Activated CD4-positive, alpha-beta T cell treated with anti-CD3 and anti-CD28 coated beads for 24 hours (primary cell): ENCODE data around the gene PPP2R3C.
"Not testable (repeated sequence)": the region's sequence is repeated elsewhere in the genome, so short reads cannot be mapped to it uniquely, and the experiment has no call there.

Experiments used
- DNase-seq, 2 donors: peaks; one replicate each; pipeline ENCODE4 v3.0.0-alpha.2; 2020; ENCODE audit warnings: low read depth in 2 of 2

PPP2R3C gene

GRCh38 chr14:35124127-35124526 is 2.3 kb upstream of the PPP2R3C start:
- no peak for DNase-seq

GRCh38 chr14:35123388-35123703 is 1.6 kb upstream of the PPP2R3C start:
- no peak for DNase-seq

DNA sequence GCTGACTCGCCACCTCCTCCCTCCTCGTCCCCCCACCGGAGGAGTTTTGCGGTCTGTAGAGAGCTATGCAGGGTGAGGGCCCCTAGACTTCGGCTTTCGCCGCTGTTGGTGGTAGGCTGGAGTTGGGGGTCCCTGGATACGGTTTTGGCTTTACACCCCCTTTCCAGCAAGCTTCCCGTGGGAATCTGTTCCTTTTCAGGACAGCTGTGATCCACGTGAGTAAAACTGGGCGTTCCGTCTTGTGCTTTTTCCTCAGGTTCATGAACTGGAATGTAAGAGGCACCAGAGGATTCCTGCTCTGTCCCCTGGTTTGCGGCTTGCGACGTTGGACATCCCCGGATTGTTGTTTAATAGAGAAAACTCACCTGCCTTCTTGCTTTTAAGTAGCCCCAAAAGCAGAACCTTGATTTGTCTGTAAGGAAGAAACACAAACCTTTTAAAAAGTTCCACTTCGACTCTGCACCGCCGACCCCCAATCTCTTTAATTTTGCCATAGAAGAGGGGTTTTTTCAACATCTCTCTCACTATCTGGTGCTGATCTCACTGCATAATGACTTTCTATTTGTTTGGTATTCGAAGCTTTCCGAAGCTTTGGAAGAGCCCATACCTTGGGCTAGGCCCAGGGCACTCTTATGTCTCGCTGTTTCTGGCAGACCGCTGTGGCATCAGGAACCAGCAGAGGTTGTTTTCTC is 1.1 kb upstream of the PPP2R3C start:
- DNase-seq, result no peak

- DNase-seq, result no peak
Observed at GRCh38 chr14:35121026-35121886, 534 bp downstream of the PPP2R3C start.

- DNase-seq, result no peak
Observed at GRCh38 chr14:35117112-35117511, 4.7 kb downstream of the PPP2R3C start.

GRCh38 chr14:35116242-35116641 is 5.5 kb downstream of the PPP2R3C start:
- no peak for DNase-seq

GRCh38 chr14:35114036-35114435 is 7.8 kb downstream of the PPP2R3C start:
- DNase-seq, result no peak

DNA sequence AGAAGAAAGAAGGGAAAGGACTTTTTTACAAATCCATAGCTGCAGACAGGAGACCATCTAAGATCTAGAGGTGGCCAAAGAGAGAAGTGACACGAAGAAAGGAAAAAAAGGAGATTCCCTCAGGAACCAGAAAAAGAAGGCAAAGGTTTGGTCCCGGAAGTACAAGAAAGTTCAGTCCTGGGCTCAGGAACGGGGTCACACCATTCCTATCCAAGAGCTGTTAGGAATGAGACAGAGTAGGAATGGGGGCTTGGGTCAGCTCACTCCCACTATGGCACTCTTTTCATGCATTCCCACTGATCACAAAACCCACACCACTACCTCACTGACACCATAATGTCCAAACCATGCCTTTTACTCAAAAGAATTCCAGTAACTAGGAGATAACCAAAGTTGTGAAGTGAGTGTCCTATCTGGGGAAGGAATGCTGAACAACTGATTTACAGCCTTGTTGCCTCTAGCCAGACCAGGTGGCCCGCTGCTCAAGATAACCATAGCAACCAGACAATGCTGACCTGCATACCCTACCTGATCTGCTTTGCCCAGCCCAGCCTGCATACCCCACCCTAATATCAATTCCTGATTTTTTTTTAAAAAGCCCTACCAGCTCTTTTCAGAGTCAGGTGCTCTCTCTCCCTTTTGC is 8.4 kb downstream of the PPP2R3C start:
- no peak for DNase-seq

GRCh38 chr14:35112641-35113040 is 9.1 kb downstream of the PPP2R3C start:
- no peak for DNase-seq

GRCh38 chr14:35107866-35108265 is 13.9 kb downstream of the PPP2R3C start:
- no peak for DNase-seq

- not testable (repeated sequence) for DNase-seq
Observed at GRCh38 chr14:35094645-35095044, 27.1 kb downstream of the PPP2R3C start.

DNA sequence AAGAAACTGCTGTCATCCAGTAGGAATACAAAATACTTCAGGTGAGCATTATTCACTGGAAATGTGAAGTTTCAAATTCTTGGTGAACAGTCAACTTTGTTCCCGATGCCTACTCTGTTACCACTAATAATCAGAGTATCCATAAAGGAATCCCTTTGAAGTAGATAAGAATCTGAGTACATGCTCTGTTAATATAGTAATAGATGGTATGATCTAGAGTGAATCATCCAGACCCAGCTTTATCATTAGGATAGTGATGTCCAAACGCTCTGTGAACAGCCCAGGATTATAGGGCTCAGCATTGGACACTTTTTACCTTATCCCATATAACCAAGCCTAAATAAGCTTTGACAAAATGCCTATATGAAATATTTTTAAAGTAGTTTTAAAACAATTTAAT is 33.3 kb downstream of the PPP2R3C start:
- no peak for DNase-seq

DNA sequence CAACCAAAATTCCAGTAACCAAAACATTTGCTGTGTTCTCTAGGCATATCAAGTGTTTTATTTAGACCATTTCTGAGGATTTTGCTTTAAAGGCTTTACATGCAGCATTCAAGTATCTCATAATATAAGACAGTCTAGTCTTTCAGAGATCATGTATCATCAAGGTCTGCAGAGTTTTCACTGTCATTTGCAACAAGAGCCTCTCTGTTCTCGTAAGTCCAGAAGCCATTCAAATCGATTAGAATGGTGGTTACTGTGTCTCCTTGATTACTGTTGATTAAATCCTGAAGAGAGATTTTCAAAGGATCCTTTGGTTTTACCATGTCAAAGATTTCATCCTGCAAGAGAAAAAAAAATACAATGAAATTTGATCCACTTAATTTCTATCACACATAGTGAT is 36.3 kb downstream of the PPP2R3C start:
- DNase-seq, result no peak

- no peak for DNase-seq
Observed at GRCh38 chr14:35083530-35084150, 38.1 kb downstream of the PPP2R3C start.

DNA sequence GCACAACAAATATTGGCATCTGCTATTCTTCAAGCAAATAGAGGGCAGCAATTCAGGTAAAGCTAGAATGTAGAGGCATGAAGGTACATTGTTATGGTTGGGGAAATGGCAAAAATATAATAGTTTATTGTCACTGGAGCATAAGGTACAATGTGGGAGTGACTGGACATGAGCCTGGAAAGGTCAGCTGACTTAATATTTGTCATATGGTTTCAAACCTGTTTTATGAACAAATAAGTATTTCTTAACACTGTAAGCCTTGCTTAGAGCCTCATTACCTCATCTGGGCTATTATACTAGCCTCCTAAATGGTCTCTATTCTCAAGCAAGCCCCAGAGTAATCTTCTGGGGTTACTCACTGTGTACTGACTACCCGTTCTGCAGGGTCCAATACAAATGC is 42.0 kb downstream of the PPP2R3C start:
- DNase-seq, result no peak

- no peak for DNase-seq
Observed at GRCh38 chr14:35078082-35078481, 43.7 kb downstream of the PPP2R3C start.

DNA sequence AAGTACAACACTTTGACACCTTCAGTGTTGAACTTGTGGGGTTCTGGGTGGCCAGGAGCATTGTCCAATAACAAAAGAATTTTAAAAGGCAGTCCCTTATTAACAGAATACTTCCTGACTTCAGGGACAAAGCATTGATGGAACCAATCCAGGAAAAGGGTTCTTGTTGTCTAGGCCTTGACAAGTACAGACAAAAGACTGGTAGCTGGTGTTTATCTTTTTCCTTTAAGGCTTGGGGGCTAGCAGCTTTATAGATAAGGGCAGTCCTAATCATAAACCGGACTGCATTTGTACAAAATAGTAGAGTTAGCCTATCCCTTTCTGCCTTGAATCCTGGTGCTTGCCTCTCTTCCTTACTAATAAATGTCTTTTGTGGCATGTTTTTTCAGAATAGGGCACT is 48.3 kb downstream of the PPP2R3C start:
- no peak for DNase-seq

DNA sequence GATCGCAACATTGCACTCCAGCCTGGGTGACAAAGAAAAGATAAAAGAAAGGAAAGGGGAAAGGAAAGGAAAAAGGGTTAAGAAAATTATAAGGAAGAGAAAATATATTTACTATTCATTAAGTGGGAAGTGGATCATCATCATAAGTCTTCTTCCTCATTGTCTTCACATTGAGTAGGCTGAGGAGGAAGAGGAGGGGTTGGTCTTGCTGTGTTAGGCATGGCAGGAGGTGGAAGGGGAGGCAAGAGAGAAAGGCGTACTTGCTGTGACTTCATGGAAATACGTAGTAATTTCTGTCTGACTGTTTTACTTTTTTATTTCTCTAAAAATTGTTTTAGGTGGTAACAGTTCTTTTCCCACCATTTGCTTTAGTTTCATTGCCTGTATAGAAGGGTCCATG is 49.6 kb downstream of the PPP2R3C start:
- no peak for DNase-seq

DNA sequence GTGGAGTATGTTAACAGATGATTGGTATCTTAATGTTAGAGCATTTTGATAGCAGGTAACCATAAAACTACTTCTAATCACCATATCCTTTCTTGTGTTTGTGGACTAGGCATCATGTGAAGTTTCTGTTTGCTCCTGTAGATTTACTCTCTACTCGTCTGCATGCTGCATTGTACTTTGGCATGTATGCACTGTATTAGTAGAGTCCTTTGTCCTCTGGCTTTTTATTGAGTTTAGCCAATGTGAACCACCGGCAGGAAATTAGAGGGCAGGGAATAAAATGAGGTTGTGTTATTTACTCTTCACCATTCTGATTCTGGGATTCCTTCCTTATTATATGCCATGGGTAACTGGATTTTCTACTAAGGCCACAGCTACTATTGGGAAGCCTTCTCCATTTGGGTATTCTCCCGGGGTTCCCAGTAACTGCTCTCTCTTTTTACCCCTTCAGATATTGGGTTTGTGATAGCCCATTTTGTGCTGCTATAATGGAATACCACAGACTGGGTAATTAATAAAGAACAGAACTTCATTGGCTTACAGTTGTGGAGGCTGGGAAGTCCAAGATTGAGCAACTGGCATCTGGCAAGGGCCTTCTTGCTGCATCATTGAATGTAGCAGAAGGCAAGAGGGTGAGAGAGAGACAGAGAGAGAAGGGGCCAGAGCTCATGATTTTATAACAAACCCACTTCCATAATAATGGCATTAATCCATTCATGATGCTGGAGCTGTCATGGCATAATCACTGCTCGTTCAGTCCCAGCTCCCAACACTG is 53.4 kb downstream of the PPP2R3C start:
- DNase-seq, result no peak

DNA sequence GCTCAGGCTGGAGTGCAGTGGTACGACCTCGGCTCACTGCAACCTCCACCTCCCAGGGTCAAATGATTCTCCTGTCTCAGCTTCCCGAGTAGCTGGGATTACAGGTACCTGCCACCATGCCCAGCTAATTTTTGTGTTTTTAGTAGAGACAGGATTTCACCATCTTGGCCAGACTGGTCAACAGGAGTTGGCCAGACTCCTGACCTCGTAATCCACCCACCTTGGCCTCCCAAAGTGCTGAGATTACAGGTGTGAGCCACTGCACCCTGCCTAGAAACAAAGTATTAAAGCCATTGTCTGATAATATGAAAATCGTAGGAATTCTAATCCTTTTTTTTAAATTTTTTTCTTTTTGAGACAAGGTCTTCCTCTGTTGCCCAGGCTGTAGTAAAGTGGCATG is 56.1 kb downstream of the PPP2R3C start:
- DNase-seq, result not testable (repeated sequence)

DNA sequence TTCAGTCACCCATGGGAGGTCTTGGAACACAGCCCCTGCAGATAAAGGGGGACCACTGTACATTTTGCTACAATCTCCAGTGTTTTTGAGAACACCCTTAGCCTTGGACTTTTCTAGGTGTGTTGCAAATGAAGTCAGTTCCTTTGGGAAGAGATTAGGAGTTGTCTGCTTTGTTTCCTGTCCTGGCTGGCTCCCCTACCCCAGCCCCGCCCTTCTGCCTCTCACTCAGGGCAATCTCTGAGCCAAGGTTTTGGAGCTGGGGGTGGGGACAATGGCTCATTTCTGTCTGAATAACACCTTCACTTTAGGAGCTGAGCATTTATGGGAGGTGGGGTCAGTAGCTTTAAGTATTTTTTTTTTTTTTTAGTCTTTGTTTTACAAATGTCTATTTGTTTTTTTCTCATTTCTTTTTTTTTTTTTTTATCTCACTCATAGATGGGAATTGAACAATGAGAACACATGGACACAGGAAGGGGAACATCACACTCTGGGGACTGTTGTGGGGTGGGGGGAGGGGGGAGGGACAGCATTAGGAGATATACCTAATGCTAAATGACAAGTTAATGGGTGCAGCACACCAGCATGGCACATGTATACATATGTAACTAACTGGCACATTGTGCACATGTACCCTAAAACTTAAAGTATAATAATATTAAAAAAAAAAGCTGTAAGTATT is 60.5 kb downstream of the PPP2R3C start:
- DNase-seq, result not testable (repeated sequence)
